Activated CD4-positive, alpha-beta T cell treated with anti-CD3 and anti-CD28 coated beads, Interleukin-2, amount 50 U/mL, for 4 hours (primary cell): ENCODE measurements around the gene HACD2.
"Not testable (repeated sequence)": the region's sequence is repeated elsewhere in the genome, so short reads cannot be mapped to it uniquely, and the experiment has no call there.

Experiments used
- DNase-seq, 2 experiments: peaks; one replicate each; pipeline ENCODE4 v3.0.0-alpha.2; 2020

Gene HACD2

GRCh38 chr3:123584988-123585937, at the start of gene HACD2:
Gene HACD2 (minus strand): TSS chr3:123585053. CDS start chr3:123585027, 26 bp downstream.
- peak; percentile 90 for DNase-seq

GRCh38 chr3:123634149-123635051, 49.5 kb upstream of the HACD2 start:
- DNase-seq = no peak

- DNase-seq = no peak
These were observed 48.7 kb upstream of the HACD2 start for GRCh38 chr3:123633530-123633929.

GRCh38 chr3:123632161-123632655, 47.4 kb upstream of the HACD2 start:
- no peak for DNase-seq

GRCh38 chr3:123629747-123630047, 44.8 kb upstream of the HACD2 start:
- DNase-seq = no peak

GRCh38 chr3:123628996-123629746, 44.3 kb upstream of the HACD2 start:
- no peak for DNase-seq

GRCh38 chr3:123627673-123628670, 43.1 kb upstream of the HACD2 start:
- DNase-seq = no peak

- DNase-seq = no peak
These were observed 42.0 kb upstream of the HACD2 start for GRCh38 chr3:123626881-123627280.

GRCh38 chr3:123624302-123624701, 39.4 kb upstream of the HACD2 start:
- no peak for DNase-seq

GRCh38 chr3:123623346-123623880, 38.6 kb upstream of the HACD2 start:
- no peak for DNase-seq

GRCh38 chr3:123622766-123623165, 37.9 kb upstream of the HACD2 start:
- no peak for DNase-seq

- DNase-seq = no peak
These were observed 37.0 kb upstream of the HACD2 start for GRCh38 chr3:123621850-123622189.

GRCh38 chr3:123621186-123621849, 36.5 kb upstream of the HACD2 start:
- DNase-seq = no peak

GRCh38 chr3:123620343-123620742, 35.5 kb upstream of the HACD2 start:
- no peak for DNase-seq

GRCh38 chr3:123618768-123619484, 34.1 kb upstream of the HACD2 start:
- DNase-seq = no peak

- DNase-seq = no peak
These were observed 33.3 kb upstream of the HACD2 start for GRCh38 chr3:123618076-123618708.

- DNase-seq = no peak
These were observed 31.7 kb upstream of the HACD2 start for GRCh38 chr3:123616593-123616992.

- DNase-seq = no peak
These were observed 28.7 kb upstream of the HACD2 start for GRCh38 chr3:123613543-123613942.

GRCh38 chr3:123611674-123612073, 26.8 kb upstream of the HACD2 start:
- DNase-seq = not testable (repeated sequence)

- no peak for DNase-seq
These were observed 26.2 kb upstream of the HACD2 start for GRCh38 chr3:123611082-123611481.
